H7 (cell line): ENCODE data around the gene PRKRA. TPM values are rescaled to one million over a fixed set of nuclear protein-coding genes. Genes with fewer than 3 reads are reported as not detected.

Source experiments
- DNase-seq: peaks from one replicate; pipeline ENCODE4 v3.0.0; 2012
- H3K27me3 ChIP-seq: 2 replicates; pipeline ENCODE4 v1.6.0; 2011; ENCODE audit warnings: mild to moderate bottlenecking, low read length; ENCODE audit not compliant: control insufficient read depth, insufficient read depth
- H3K36me3 ChIP-seq: replicated peaks from 2 replicates; pipeline ENCODE4 v1.5.1; 2011; ENCODE audit warnings: low read length; ENCODE audit not compliant: control insufficient read depth, insufficient read depth
- H3K4me3 ChIP-seq: 2 replicates; pipeline ENCODE4 v1.5.1; 2011; ENCODE audit warnings: low read depth, mild to moderate bottlenecking, control low read depth, low read length, moderate library complexity; ENCODE audit not compliant: insufficient read depth
- total RNA-seq: library from RNA; depleted of rRNA; stranded (reverse); fragments of >200 nt; shearing (Covaris generic); gene quantifications from 2 replicates; pipeline ENCODE4 v1.2.3, GENCODE V29; 2014; rRNA removed

The PRKRA gene
- total RNA-seq, 1 experiment from 2014 or later = 67.2 TPM

DNA sequence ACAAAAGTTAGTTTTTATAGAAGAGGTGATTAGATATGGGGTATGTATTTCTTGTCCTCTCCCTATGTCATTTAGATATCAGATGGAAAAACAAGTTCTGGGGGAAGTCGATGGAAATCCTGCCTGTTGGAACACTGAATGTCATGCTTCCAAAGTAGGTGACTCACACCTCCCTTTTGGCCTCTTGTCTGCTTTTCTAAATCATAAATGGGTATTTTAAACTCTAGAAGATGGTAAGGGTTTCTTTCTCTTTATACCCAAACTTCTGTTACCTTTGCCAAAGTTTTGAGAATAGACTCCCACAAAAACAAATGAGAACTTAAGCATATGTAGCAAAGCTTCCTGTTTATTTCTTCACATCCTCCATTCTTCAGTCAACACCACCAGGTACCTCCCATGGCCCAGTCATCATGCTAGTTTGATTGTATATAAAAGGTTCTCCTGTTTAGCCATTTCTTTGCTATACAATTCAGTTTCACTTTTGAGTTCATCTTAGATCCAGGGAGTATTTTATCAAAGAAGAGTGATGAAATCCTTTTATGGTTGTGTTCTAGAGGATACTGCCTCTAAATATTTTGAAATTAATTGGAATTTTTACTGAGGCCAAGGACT is 63.9 kb downstream of the PRKRA start:
- H3K27me3 ChIP-seq = no peaks in the 10 kb centered on the region
- no peak overlapping the region for H3K4me3 ChIP-seq
- H3K36me3 ChIP-seq = no peaks in the 10 kb centered on the region
- DNase-seq = no peak

DNA sequence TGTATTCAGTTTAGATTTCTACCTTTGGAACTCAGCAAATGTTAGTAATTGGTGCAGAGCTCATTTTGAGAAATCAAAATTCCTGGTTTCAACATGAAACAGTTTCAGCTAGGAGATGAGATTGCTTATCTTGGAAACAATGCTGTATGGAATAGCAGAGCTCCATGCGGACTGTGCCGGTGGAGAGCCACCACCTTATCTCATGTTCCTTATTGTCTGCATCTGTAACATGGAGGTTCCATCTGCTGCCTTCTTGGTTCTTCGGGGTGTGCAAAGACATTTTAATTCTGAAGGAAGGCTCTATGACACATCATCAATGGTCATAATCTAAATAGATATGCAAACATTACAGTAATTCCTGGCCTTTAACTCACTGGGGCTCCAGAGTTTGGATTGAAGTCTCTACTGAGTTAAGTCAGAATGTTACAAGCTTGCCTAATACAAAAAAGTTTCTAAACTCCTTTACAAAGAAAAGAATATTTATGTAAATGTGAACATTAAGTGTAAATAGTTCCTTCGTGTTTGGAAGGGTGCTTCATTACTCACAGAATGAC is 65.3 kb downstream of the PRKRA start:
- H3K27me3 ChIP-seq = no peaks in the 10 kb centered on the region
- no peaks in the 10 kb centered on the region for H3K36me3 ChIP-seq
- DNase-seq = no peak
- H3K4me3 ChIP-seq = no peak overlapping the region

DNA sequence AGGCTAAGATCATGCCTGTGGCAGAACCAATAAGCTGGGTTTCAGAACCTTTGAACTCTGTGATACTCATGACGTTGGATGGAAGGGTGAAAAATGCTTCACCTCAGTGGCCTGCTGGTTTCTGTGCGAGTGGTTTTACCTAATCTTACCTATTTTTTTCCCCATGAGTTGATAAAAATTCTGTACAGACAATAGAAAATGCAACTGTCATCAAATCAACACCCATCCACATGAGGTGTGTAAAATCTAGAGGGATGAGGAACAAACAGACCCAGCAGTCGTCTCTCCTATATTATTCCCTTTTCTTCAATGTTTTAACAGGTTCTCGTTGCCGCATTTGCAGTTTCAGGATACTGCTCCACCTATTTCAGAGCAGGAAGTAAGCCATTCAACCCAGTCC is 67.3 kb downstream of the PRKRA start:
- Histone ChIP-seq H3K4me3 (no peak overlapping the region), H3K27me3 (no peaks in the 10 kb centered on the region)

More for the DNA sequence above, 67.3 kb downstream of the PRKRA start:
- no peak for DNase-seq
- H3K36me3 ChIP-seq = no peaks in the 10 kb centered on the region

Other genes with a start within 250 kb of the PRKRA start
- gene PJVK, start 203 bp upstream of the PRKRA start, total RNA-seq = 0.63 and 1.2 TPM in 2 replicates
- gene FKBP7, start 27.4 kb upstream of the PRKRA start, total RNA-seq = 5.2 and 9.8 TPM in 2 replicates
- gene PLEKHA3, start 29.3 kb upstream of the PRKRA start, total RNA-seq = 2.9 and 3.6 TPM in 2 replicates